NCI-H510A (cell line): Measurements from ENCODE around the gene NUP93.
"Not testable (repeated sequence)": the region's sequence is repeated elsewhere in the genome, so short reads cannot be mapped to it uniquely, and the experiment has no call there.

Source experiments
- DNase-seq: peaks from one replicate; lab custom pipeline; 2025; lab: John Stamatoyannopoulos, UW

The NUP93 gene

GRCh38 chr16:56779906-56780305 is 50.0 kb downstream of the NUP93 start:
- no peak for DNase-seq

GRCh38 chr16:56780646-56781045 is 50.7 kb downstream of the NUP93 start:
- DNase-seq: no peak

- no peak for DNase-seq
Measured at GRCh38 chr16:56781528-56781961, 51.6 kb downstream of the NUP93 start.

GRCh38 chr16:56783344-56783743 is 53.4 kb downstream of the NUP93 start:
- DNase-seq: no peak

- no peak for DNase-seq
Measured at GRCh38 chr16:56785317-56785716, 55.4 kb downstream of the NUP93 start.

- DNase-seq: no peak
Measured at GRCh38 chr16:56787167-56787566, 57.2 kb downstream of the NUP93 start.

- no peak for DNase-seq
Measured at GRCh38 chr16:56788435-56788834, 58.5 kb downstream of the NUP93 start.

GRCh38 chr16:56789360-56789759 is 59.4 kb downstream of the NUP93 start:
- DNase-seq: peak; percentile 29

- no peak for DNase-seq
Measured at GRCh38 chr16:56792967-56793366, 63.0 kb downstream of the NUP93 start.

GRCh38 chr16:56793492-56793891 is 63.6 kb downstream of the NUP93 start:
- no peak for DNase-seq

- DNase-seq: no peak
Measured at GRCh38 chr16:56795011-56795410, 65.1 kb downstream of the NUP93 start.

- not testable (repeated sequence) for DNase-seq
Measured at GRCh38 chr16:56797038-56797437, 67.1 kb downstream of the NUP93 start.

GRCh38 chr16:56797861-56798260 is 67.9 kb downstream of the NUP93 start:
- DNase-seq: no peak

- no peak for DNase-seq
Measured at GRCh38 chr16:56798955-56799354, 69.0 kb downstream of the NUP93 start.

GRCh38 chr16:56800355-56800754 is 70.4 kb downstream of the NUP93 start:
- DNase-seq: no peak

GRCh38 chr16:56801762-56802161 is 71.8 kb downstream of the NUP93 start:
- DNase-seq: no peak

- DNase-seq: no peak
Measured at GRCh38 chr16:56807011-56807675, 77.2 kb downstream of the NUP93 start.

GRCh38 chr16:56807676-56808067 is 77.7 kb downstream of the NUP93 start:
- DNase-seq: not testable (repeated sequence)

GRCh38 chr16:56810954-56811353 is 81.0 kb downstream of the NUP93 start:
- no peak for DNase-seq

- not testable (repeated sequence) for DNase-seq
Measured at GRCh38 chr16:56811602-56812001, 81.7 kb downstream of the NUP93 start.

GRCh38 chr16:56812884-56813283 is 83.0 kb downstream of the NUP93 start:
- DNase-seq: no peak

- no peak for DNase-seq
Measured at GRCh38 chr16:56814537-56815432, 84.9 kb downstream of the NUP93 start.

- no peak for DNase-seq
Measured at GRCh38 chr16:56815721-56816120, 85.8 kb downstream of the NUP93 start.
